Stimulated activated CD8-positive, alpha-beta memory T cell treated with anti-CD3 and anti-CD28 coated beads, Interleukin-12 subunit alpha, Interleukin-12 subunit beta, amount 100 ng/mL, for 24 hours (primary cell): ENCODE results near the gene PACSIN1.

Source experiments
- DNase-seq: peaks from one replicate; pipeline ENCODE4 v3.0.0-alpha.2; 2020; ENCODE audit errors: extremely low read depth

Gene PACSIN1

GRCh38 chr6:34581561-34581920 lies 115.7 kb downstream of the PACSIN1 start:
- DNase-seq = no peak

- DNase-seq = no peak
Observed at GRCh38 chr6:34583461-34583860, 117.6 kb downstream of the PACSIN1 start.

GRCh38 chr6:34583861-34584604 lies 118.2 kb downstream of the PACSIN1 start:
- DNase-seq = no peak

- no peak for DNase-seq
Observed at GRCh38 chr6:34584694-34585093, 118.8 kb downstream of the PACSIN1 start.
